Activated CD8-positive, alpha-beta memory T cell treated with anti-CD3 and anti-CD28 coated beads for 24 hours (primary cell): ENCODE results near the gene SLC35A2.
A peak's percentile ranks its signal among the peaks of the same experiment; 100 is the strongest.
"Not testable (repeated sequence)": the region's sequence is repeated elsewhere in the genome, so short reads cannot be mapped to it uniquely, and the experiment has no call there.

Experiments used
- DNase-seq: peaks from one replicate; pipeline ENCODE4 v3.0.0-alpha.2; 2020

SLC35A2 gene

DNA sequence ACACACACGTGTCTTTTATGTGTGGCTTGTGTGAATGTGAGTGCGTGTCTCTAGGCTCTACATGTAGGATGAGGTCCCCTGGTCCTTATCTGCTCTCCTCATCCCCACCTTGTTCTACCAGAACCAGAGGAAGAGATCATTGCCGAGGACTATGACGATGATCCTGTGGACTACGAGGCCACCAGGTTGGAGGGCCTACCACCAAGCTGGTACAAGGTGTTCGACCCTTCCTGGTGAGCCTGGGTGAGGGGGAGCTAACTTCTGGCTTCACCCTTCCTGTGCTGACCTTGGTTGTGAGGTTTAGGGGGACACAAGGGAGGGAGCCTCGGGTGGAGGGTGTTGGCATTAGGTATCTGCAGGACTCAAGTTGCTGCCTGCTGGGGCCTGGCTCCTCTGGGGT, 10.4 kb downstream of the SLC35A2 start:
- no peak for DNase-seq

DNA sequence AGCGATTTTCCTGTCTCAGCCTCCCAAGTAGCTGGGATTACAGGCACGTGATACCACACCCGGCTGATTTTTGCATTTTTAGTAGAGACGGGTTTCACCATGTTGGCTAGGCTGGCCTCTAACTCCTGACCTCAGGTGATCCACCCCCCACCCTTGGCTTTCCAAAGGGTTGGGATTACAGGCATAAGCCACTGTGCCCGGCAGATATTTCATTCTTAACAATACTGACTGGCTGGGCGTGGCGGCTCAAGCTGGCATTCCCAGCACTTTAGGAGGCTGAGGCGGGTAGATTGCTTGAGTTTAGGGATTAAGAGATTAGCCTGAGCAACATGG, 12.4 kb downstream of the SLC35A2 start:
- DNase-seq = no peak

DNA sequence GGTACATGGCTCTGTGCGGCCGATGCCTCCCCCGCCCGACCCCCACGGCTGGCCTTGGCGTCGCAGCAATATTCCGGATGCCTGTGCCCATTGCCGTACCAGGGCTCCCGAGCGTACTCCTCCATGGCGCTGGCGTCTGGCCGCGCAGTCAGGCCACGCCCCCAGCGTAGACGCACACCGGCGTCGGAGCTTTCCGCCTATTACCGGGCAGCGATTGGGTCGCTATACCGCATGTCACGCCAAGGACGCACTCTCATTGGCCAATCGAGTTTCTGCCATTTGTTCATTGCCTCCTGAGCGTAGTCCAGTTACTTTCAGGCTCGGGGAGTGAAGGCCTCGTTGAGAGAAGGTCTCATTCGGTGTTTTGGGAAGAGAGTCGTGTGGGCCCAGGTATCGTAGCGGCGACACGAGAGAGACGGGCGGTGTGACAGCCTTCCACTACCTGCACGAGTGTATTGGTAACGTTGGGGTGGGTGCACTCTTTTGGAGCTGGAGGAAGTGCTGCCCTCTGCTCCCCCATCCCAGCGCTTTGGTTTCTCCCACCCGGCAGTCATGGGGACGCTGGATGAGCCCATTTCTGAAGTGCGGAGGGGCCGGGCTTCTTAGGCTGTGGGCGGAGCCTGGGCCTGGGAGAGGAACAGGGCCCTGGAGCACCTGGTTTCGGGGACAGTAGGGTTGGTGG, 13.7 kb downstream of the SLC35A2 start, which contains the start of the genes PQBP1 and TIMM17B:
Gene PQBP1 (plus strand): TSS at position 306 of the 682 bp plus-strand sequence. CDS start 580 bp downstream, outside the sequence.
Gene TIMM17B (minus strand): TSS at position 144 of the 682 bp plus-strand sequence. CDS start 19 bp downstream, at position 125.
- DNase-seq = peak; percentile 89

DNA sequence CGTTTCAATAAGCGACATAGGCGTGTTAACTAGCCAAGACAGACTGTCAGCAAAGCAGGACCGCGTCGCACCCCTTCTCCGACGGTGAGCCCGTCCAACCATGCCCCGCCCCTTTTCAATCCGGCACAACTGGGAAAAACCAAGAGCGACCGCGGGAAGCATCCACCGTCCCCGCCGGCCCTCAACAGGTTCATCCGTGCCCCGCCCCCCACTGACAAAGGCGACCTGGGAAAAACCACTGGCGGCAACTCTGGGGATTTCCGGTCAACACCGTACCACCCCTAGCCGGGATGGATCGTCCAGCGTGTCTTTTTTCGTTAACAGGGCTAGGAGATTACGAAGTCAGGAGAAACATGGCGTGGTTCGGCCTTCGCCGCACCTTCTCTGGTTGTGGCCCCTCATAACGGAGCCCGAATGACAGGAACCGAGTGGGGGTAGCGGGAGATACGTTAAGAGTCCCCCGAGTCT, 14.3 kb downstream of the SLC35A2 start:
- DNase-seq = peak; percentile 79

- DNase-seq = no peak
These were observed 14.8 kb downstream of the SLC35A2 start for GRCh38 chrX:48896611-48897011.

- DNase-seq = peak; percentile 24
These were observed 16.6 kb downstream of the SLC35A2 start for GRCh38 chrX:48894891-48895290.

DNA sequence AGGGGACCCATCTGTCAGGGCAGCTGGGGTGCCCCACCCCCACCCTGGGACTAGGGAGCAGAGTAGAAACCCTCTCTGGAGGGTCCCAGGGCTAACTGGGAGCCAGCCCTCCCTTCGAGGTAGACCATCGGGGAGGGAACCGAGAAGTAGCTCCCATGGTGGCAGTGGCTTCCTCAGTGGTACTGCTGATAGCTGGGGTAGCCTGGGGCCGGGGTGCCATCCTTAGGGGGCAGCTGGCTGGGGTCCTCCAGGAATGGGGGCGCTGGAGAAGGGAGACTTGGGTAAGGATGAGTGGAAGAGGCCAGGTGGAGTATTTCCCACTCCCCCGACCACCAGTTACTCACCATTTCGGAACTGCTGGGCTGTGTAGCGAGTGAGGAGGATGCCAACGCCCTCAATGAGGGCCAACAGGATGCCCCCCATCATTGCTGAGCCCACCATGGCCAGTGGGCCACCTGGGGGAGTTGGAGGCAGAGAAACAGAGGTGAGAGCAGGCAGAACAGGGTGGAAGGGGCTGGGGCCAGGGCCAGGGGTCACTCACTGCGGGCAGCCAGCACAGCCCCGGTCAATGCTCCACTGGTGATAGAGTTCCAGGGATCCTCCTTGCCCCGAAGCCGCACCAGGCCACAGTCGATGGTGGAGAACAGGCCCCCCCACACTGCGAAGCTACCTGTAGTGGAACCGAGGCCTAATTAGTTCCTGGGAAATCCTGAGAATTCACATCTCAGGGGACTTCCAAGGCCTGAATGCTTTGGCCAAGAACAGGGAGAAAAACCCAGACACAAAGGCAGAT, 17.7 kb downstream of the SLC35A2 start:
- DNase-seq = no peak

DNA sequence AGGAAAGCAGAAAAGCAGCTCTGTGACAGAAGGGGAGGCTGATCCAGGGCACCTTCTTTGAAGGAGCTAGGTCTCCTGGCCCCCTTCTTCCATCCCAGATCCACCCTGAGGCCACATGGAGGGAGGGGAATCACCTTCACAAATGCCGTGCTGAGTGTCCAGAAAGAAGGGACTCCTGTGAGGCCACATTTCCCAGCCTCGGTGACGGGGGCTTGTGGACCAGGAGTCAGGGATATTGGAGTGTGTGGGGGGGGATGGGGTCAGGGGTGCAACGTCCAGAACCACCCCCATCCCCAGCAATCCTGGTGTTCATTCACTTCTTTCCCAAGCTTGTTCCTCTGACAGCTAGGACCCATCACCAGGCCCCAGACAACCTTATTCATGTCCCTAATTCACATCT, 18.6 kb downstream of the SLC35A2 start:
- no peak for DNase-seq

GRCh38 chrX:48891402-48892288, 19.8 kb downstream of the SLC35A2 start:
- peak; percentile 86 for DNase-seq

DNA sequence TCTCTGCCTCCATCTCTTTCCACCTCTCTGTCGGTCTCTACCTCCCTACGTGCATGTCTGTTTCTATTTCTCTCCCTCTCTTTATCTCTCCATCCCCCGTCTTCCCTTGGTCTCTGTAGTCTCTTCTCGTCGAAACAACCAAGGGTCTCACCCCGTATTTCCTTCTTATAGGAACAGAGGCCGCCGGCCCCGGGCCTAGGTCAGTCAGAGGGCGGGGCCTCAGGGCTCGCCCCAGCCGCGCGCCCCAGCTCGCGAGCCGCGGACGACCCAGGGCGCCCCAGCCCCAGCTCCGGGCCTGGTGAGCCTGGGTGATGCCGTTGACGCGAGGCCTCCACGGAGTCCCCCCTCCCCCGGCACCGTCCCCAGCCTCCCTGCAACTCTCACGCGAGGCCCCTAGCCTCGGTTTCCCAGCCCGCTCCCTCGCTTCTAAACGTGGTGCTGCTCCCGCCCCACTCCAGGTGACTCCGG, 20.5 kb downstream of the SLC35A2 start:
- DNase-seq = no peak

DNA sequence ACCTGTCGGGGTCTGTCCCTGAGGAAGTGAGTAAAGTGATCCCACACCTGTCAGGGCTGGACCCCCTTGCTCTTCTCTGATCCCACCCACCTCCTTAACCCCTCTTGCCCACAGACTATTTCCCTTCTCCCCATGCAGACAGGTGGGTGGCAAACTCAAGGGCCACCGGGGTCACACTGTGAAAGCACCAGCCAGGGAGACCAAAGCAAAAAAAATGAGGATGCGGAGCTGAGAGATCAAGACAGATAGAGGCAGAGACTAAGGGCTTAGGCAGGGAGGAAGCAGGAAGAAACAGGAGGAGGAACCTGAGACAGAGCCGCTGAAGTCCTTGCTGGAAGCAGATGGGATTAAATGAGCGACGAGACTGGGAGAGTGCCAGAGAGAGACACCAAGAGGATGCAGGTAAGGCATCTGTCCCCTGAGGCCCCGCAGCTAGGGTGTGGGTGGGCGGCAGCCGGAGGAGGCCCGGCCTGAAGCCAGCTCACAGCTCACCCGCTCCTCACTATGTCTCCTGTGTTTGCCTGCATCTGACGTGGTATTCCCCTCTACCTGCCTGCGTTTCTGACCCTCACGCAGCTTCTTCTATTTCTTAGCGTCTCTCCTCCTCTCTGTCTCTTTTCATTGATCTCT, 21.0 kb downstream of the SLC35A2 start:
- no peak for DNase-seq

GRCh38 chrX:48886586-48886985, 24.9 kb downstream of the SLC35A2 start:
- DNase-seq = not testable (repeated sequence)

DNA sequence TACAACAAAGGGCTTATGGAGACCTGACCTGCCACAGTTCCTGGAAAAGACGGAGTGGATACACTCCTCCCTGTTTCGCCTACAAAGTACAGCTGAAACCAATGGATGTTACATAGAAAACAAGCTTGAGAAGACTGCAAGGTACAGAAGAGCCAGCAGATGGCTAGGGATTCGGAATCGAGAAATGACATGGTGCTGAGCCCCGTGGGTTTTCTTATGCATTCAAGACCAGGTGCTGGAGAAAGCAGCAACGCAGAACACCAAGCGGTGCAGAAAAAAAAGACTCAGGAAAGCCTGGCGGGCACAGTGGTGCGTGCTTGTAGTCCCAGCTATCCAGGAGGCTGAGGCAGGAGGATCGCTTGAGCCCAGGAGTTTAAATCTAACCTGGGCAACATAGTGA, 27.7 kb downstream of the SLC35A2 start:
- DNase-seq = no peak

DNA sequence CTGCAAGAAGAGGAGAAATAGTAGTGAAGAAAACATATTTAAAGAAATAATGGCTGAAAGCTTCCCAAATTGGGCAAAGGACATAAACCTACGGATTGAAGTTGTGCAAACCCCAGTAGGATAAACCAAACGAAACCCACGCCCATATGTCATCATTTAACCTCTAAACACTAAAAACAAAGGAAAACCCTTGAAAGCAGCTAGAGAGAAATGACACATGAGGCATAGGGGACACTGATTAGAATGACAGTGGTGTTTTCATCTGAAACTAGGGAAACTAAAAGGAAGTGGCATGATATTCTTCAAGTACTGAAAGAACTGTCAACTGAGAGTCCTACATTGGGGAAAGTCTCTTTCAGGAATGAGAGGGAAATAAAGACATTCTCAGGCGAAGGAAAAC, 34.5 kb downstream of the SLC35A2 start:
- not testable (repeated sequence) for DNase-seq

DNA sequence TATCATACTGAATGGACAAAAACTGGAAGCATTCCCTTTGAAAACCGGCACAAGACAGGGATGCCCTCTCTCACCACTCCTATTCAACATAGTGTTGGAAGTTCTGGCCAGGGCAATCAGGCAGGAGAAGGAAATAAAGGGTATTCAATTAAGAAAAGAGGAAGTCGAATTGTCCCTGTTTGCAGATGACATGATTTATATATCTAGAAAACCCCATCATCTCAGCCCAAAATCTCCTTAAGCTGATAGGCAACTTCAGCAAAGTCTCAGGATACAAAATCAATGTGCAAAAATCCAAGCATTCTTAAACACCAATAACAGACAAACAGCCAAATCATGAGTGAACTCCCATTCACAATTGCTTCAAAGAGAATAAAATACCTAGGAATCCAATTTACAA, 39.4 kb downstream of the SLC35A2 start:
- DNase-seq = not testable (repeated sequence)

GRCh38 chrX:48864210-48864609, 47.2 kb downstream of the SLC35A2 start:
- DNase-seq = no peak

DNA sequence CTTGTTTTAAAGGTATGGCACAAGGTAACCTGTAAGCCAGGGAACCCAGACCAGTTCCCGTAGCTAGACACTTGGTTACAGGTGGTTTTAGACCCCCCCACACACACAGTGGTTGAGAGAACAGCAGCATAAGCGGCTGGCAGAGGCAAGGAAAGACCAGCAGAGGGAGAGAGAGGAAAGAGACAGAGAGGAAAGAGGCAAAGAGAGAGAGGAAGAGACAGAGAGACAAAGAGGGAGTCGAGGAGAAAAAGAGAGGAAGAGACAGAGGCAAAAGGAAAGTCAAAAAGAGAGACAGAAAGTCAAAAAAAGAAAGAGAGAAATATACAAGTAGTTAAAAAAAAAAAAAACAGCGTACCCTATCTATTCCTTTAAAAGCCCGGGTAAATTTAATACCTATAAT, 56.5 kb downstream of the SLC35A2 start:
- no peak for DNase-seq

DNA sequence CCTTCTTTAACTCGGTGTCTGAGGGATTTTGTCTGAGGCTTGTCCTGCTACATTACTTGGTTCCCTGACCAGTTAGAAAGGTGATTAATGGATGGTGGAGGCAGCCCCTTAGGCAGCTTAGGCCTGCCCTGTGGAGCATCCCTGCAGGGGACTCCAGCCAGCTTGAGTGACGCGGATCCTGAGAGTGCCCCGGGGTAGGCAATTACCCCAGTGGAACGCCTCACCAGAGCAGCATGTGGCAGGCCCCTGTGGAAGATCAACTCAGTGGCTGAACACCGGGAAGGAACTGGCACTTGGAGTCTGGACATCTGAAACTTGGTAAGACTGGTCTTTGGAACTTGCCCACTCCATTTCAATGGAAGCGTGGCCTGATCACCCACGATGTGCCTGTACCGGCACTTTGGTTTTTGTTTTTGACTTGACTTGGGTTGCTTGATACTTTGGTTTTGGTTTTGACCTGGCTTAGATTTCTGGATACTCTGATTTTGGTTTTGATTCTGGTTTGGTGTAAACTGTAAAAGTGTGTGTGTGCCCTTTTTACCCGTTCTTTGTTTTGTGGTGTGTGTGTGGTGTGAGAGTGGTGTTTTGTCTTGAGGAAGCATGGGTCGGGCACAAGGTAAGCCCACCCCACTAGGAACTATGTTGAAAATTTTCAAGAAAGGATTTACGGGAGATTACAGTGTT, 57.2 kb downstream of the SLC35A2 start:
- not testable (repeated sequence) for DNase-seq

GRCh38 chrX:48853494-48853893, 58.0 kb downstream of the SLC35A2 start:
- not testable (repeated sequence) for DNase-seq
